Measurements from ENCODE around the gene CRB2. TPM values are rescaled to one million over a fixed set of nuclear protein-coding genes. Genes with fewer than 3 reads are reported as not detected.
A peak's percentile ranks its signal among the peaks of the same experiment; 100 is the strongest.

The CRB2 gene
- total and polyA plus RNA-seq, 12 donors = under 0.01 to 0.24 (median 0.07) TPM; not detected in 4

- H3K36me3 ChIP-seq (replicated peaks in 1 of 2) = no peaks in the 10 kb centered on the region
- H3K27me3 ChIP-seq = peaks cover 36% of the 10 kb centered on the region
- peak; percentile 46 to 69 (median 64) for DNase-seq
- H3K27ac ChIP-seq = no peak overlapping the region
- intact Hi-C loops (cut with DNase I) = loop anchor here in 1 of 2 donors (5.0 kb wide), 1 partner anchor 263 kb away; no protein-coding TSS in a partner anchor
- H3K9me3 ChIP-seq (replicated peaks in 1 of 3) = no peaks in the 10 kb centered on the region
- no peaks in the 10 kb centered on the region for H3K4me1 ChIP-seq (replicated peaks in 1 of 2)
- H3K4me3 ChIP-seq = no peak overlapping the region
- TF ChIP-seq POLR2A (IDR thresholded peaks at IDR 0.05) (no peak), CTCF (IDR thresholded peaks at IDR 0.05) (peak; percentile 82 to 95 (median 91))
- WGBS, 4 donors = 17 to 30% (median 19%) methylated on average over 6 to 16 of the region's 16 CpGs
Measured at GRCh38 chr9:123349691-123350480, 6.1 kb upstream of the CRB2 start.

- 39 to 48% (median 42%) methylated on average over 5 to 8 of the region's 8 CpGs for WGBS, 4 donors
- Histone ChIP-seq H3K27ac (no peak overlapping the region), H3K4me3 (no peak overlapping the region), H3K4me1 (replicated peaks in 1 of 2) (no peaks in the 10 kb centered on the region), H3K9me3 (replicated peaks in 1 of 3) (no peaks in the 10 kb centered on the region), H3K27me3 (peaks cover 40% of the 10 kb centered on the region), H3K36me3 (replicated peaks in 1 of 2) (no peaks in the 10 kb centered on the region)
- TF ChIP-seq CTCF (IDR thresholded peaks at IDR 0.05) = no peak
- TF ChIP-seq POLR2A (IDR thresholded peaks at IDR 0.05) = no peak
- intact Hi-C loops (cut with DNase I) = no loop called here
- peak in 6 of 7 donors; percentile 45 to 64 (median 54) for DNase-seq
Measured at GRCh38 chr9:123350590-123351310, 5.2 kb upstream of the CRB2 start.

GRCh38 chr9:123353041-123353440, 3.0 kb upstream of the CRB2 start:
- no peak for TF ChIP-seq POLR2A (IDR thresholded peaks at IDR 0.05)
- TF ChIP-seq CTCF (IDR thresholded peaks at IDR 0.05) = no peak
- intact Hi-C loops (cut with DNase I) = no loop called here
- Histone ChIP-seq H3K4me3 (no peak overlapping the region), H3K4me1 (replicated peaks in 1 of 2) (no peaks in the 10 kb centered on the region), H3K9me3 (replicated peaks in 1 of 3) (no peaks in the 10 kb centered on the region), H3K27ac (no peak overlapping the region), H3K27me3 (peaks cover 40% of the 10 kb centered on the region), H3K36me3 (replicated peaks in 1 of 2) (no peaks in the 10 kb centered on the region)
- DNase-seq = no peak
- 67 to 82% (median 71%) methylated on average over 4 of the region's 4 CpGs for WGBS, 4 donors

GRCh38 chr9:123353984-123354591, 1.9 kb upstream of the CRB2 start:
- Histone ChIP-seq H3K27me3 (peaks cover 30% of the 10 kb centered on the region), H3K27ac (no peak overlapping the region), H3K36me3 (replicated peaks in 1 of 2) (no peaks in the 10 kb centered on the region), H3K9me3 (replicated peaks in 1 of 3) (no peaks in the 10 kb centered on the region), H3K4me1 (replicated peaks in 1 of 2) (no peaks in the 10 kb centered on the region), H3K4me3 (no peak overlapping the region)
- WGBS, 4 donors = 9 to 21% (median 18%) methylated on average over 10 to 20 of the region's 20 CpGs; no CpG with 5 or more reads in 1 of the 4 donors
- intact Hi-C loops (cut with DNase I) = no loop called here
- TF ChIP-seq CTCF (IDR thresholded peaks at IDR 0.05) = peak; percentile 68 to 89 (median 79)
- TF ChIP-seq POLR2A (IDR thresholded peaks at IDR 0.05) = no peak
- DNase-seq = peak; percentile 46 to 77 (median 67)

Data from adrenal gland (tissue), 12 donors.